ENCODE results near the gene GKN1.

- TF ChIP-seq, protein P1, sequence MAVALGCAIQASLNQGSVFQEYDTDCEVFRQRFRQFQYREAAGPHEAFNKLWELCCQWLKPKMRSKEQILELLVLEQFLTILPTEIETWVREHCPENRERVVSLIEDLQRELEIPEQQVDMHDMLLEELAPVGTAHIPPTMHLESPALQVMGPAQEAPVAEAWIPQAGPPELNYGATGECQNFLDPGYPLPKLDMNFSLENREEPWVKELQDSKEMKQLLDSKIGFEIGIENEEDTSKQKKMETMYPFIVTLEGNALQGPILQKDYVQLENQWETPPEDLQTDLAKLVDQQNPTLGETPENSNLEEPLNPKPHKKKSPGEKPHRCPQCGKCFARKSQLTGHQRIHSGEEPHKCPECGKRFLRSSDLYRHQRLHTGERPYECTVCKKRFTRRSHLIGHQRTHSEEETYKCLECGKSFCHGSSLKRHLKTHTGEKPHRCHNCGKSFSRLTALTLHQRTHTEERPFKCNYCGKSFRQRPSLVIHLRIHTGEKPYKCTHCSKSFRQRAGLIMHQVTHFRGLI (tag by site-specific recombination; IDR thresholded peaks at IDR 0.05), result no peak
- no peak for TF ChIP-seq GLI2 (tag by site-specific recombination; IDR thresholded peaks at IDR 0.05; ENCODE audit: borderline replicate concordance, low read depth)
- TF ChIP-seq ZNF202 (tag by site-specific recombination; IDR thresholded peaks at IDR 0.05; ENCODE audit: borderline replicate concordance), result no peak
- TF ChIP-seq, protein P2, sequence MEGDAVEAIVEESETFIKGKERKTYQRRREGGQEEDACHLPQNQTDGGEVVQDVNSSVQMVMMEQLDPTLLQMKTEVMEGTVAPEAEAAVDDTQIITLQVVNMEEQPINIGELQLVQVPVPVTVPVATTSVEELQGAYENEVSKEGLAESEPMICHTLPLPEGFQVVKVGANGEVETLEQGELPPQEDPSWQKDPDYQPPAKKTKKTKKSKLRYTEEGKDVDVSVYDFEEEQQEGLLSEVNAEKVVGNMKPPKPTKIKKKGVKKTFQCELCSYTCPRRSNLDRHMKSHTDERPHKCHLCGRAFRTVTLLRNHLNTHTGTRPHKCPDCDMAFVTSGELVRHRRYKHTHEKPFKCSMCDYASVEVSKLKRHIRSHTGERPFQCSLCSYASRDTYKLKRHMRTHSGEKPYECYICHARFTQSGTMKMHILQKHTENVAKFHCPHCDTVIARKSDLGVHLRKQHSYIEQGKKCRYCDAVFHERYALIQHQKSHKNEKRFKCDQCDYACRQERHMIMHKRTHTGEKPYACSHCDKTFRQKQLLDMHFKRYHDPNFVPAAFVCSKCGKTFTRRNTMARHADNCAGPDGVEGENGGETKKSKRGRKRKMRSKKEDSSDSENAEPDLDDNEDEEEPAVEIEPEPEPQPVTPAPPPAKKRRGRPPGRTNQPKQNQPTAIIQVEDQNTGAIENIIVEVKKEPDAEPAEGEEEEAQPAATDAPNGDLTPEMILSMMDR (tag by site-specific recombination; IDR thresholded peaks at IDR 0.05), result no peak
Measured at GRCh38 chr2:69023236-69023635, 48.8 kb downstream of the GKN1 start.

All from HEK293 (cell line).